GM18861 (cell line): ENCODE data around the gene BICD1.

Source experiments
- ATAC-seq: cut with Tn5 transposase; IDR thresholded peaks from one replicate; pipeline ENCODE4 v1.9.1; 2021; ENCODE audit not compliant: unreplicated experiment

BICD1 gene

GRCh38 chr12:32102234-32102633 lies 4.4 kb upstream of the BICD1 start:
- ATAC-seq: no peak

GRCh38 chr12:32104572-32105355 lies 1.9 kb upstream of the BICD1 start:
- ATAC-seq: no peak

- no peak for ATAC-seq
Measured at GRCh38 chr12:32105986-32106516, 596 bp upstream of the BICD1 start.

GRCh38 chr12:32107359-32108267 lies 966 bp downstream of the BICD1 start:
- ATAC-seq: no peak

GRCh38 chr12:32108787-32109186 lies 2.1 kb downstream of the BICD1 start:
- no peak for ATAC-seq

GRCh38 chr12:32110417-32110816 lies 3.8 kb downstream of the BICD1 start:
- no peak for ATAC-seq

- no peak for ATAC-seq
Measured at GRCh38 chr12:32110942-32111341, 4.3 kb downstream of the BICD1 start.

- ATAC-seq: no peak
Measured at GRCh38 chr12:32115404-32116104, 8.9 kb downstream of the BICD1 start.

- ATAC-seq: no peak
Measured at GRCh38 chr12:32116897-32117296, 10.2 kb downstream of the BICD1 start.

GRCh38 chr12:32117316-32117715 lies 10.7 kb downstream of the BICD1 start:
- no peak for ATAC-seq

- ATAC-seq: no peak
Measured at GRCh38 chr12:32118806-32119205, 12.2 kb downstream of the BICD1 start.

- ATAC-seq: peak; percentile 94
Measured at GRCh38 chr12:32120419-32120818, 13.8 kb downstream of the BICD1 start.

GRCh38 chr12:32124637-32125036 lies 18.0 kb downstream of the BICD1 start:
- no peak for ATAC-seq

GRCh38 chr12:32125455-32126084 lies 18.9 kb downstream of the BICD1 start:
- no peak for ATAC-seq

GRCh38 chr12:32126720-32127119 lies 20.1 kb downstream of the BICD1 start:
- ATAC-seq: no peak

GRCh38 chr12:32131666-32132065 lies 25.0 kb downstream of the BICD1 start:
- no peak for ATAC-seq

GRCh38 chr12:32134101-32134888 lies 27.6 kb downstream of the BICD1 start:
- ATAC-seq: peak; percentile 54

- no peak for ATAC-seq
Measured at GRCh38 chr12:32135967-32136366, 29.3 kb downstream of the BICD1 start.

GRCh38 chr12:32136404-32136803 lies 29.8 kb downstream of the BICD1 start:
- ATAC-seq: no peak

- ATAC-seq: peak; percentile 74
Measured at GRCh38 chr12:32139064-32139421, 32.4 kb downstream of the BICD1 start.
